CD4-positive, alpha-beta T cell treated with Interleukin-2 at 100 ng/mL for 4 hours (primary cell): ENCODE data around the gene L3MBTL2.
A peak's percentile ranks its signal among the peaks of the same experiment; 100 is the strongest.

Source experiments
- DNase-seq: peaks from one replicate; pipeline ENCODE4 v3.0.0-alpha.2; 2020; ENCODE audit warnings: low spot score

The L3MBTL2 gene

DNA sequence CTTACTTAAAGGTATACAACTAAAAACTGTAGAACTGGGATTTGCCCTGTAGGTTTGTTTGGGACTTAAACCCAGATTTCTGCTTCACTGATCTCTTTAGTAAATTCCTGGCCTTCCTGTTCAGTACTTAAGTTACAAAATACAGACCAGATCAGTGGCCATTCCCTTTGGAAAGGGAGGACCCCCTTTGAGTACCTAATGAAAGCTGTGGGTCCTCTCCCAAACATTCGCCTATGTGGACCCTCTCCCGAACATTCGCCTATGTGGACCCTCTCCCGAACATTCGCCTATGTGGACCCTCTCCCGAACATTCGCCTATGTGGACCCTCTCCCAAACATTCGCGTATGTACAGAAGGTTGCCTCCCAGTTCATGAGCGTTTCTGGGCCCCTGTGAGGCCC, 10.3 kb downstream of the L3MBTL2 start:
- no peak for DNase-seq

DNA sequence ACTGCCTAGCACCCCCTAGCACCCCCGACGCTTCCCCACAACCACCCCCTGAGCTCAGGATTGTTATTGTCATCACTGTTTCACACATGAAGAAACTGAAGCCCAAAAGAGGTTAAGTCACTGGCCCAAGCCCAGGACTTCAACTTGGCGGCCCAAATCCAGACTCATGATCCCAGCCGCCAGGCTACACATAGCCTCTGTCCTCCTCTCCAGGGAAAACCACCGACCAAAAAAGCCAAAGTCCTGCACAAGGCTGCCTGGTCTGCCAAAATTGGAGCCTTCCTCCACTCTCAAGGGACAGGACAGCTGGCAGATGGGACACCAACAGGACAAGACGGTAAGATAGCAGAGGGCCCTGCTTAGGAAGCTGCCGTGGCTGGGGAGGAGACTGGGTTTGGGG, 10.8 kb downstream of the L3MBTL2 start:
- no peak for DNase-seq

DNA sequence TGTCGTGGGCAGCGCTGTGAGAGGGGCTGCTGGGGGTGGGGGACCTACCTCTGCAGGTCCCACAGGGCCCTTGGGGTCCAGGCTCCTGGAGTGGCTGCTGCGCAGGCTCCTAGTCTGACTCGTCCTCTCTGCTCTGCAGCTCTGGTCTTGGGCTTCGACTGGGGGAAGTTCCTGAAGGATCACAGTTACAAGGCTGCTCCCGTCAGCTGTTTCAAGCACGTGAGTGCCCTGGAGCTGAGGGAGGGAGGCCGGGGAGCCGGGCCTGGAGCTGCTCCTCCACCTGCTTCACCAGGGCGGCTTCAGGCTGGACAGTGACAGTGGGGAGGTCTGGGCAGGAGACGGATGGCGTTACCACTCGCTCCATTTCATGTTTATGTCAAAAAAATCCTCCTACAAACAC, 11.9 kb downstream of the L3MBTL2 start:
- DNase-seq = no peak

DNA sequence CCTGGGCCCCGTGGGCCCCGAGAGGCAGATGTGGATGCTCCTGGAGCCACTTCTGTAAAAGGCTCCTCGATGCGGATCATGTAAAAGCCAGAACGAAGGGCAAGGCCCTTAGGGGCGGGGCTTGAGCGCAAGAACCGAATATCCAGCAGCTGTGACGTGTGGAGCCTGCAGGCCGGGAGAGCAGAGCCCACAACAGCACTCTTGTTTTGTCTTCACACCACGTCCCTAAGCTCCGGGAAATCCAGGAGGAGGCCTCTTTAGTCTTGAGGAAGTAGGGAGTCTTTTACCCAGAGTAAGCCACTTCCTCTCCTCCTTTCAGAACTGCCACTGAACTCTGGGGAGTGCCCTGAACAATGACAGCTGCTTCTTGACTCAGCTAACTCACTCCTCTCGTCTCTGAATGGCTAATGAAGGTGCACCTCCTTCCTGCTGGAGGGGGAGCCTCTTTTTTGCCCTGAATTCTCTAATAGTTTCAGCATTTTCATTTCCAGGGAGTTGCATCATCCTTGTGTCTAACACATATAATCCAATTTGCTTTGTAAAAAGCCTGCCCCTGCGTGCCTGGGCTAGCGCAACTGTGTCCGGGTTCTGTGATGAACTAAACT, 12.5 kb downstream of the L3MBTL2 start:
- peak; percentile 37 for DNase-seq

DNA sequence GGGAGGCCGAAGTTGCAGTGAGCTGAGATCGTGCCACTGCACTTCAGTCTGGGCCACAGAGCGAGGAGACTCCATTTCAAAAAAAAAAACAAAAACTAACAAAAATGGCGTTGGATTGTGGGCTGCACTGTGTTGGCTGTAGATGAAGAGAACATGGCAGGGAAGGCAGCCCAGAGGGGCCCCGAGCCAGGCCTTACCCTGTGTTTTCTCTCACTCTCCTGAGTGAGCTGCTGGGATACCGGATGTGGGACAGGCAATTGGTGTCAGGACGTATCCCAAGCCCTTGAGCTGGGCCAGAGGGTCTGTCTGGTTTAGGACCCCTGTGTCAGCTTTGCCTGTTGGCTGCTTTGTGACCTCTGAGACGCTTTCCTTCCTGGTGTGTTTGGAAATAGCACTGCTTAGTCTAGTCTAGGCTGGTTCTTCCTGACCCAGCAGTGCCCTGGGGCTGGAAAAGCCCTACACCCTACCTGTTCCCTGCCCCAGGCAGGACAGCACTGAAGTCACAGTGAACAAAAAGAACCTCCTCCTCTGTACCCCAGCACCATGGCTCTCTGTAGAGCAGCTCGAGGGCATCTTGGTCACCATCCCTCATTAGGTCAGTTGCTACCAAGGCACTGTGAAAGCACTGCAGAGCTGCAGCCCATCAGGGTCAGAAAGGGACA, 17.9 kb downstream of the L3MBTL2 start:
- DNase-seq = no peak

DNA sequence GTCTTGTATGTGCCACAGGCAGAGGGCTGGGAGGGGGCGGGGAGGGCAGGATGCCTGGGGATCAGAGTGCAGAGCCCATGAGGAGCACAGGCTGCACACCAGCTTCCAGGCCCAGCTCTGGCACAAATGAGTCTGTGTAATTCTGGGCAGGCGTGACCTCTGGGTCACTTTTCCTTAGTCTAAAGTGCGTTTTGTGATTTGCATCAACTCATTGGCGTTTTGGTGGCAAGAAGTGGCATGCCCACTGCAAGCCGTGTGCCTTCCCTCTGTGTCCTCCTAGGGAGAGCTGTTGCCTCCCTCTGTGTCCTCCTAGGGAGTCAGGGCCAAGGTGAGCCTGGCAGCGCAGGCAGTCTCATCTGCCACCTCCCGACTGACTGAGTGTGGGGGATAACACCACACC, 18.4 kb downstream of the L3MBTL2 start:
- no peak for DNase-seq

DNA sequence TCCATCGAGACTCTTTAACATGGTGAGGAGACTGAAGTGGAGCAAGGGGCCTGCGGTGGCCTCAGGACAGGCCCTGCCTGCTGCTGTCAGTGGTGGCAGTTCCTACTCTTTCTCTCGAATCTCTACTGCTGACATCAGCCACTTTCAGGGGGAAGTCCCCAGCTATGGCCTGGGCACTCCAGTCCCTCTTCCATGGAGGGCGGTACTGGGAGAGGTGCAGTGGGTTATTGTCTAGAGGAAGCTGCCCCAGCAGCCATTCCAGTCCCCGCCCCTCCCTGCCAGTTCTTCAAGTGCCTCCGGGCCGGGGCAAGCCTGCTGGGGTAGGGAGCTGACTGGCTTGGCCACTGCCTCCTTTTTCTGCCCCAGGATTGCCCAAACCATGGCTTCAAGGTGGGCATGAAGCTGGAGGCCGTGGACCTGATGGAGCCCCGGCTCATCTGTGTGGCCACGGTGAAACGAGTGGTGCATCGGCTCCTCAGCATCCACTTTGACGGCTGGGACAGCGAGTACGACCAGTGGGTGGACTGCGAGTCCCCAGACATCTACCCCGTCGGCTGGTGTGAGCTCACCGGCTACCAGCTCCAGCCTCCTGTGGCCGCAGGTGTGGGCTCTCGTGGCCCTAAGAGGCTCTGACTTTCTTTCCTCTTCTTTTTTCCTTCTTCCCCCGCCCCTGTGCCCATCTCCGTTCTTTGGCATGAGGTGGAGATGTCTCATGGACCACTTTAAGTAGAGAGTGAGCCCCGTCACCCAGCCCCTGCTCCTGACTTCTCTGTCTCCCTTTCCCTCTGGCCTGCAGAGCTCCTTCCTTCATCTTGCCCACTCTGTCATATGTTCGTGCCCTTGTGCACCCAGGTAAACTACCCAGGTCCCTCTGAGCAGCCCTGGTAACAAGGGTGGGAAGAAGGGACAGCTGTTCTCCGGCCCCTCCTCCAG, 21.9 kb downstream of the L3MBTL2 start:
- no peak for DNase-seq

DNA sequence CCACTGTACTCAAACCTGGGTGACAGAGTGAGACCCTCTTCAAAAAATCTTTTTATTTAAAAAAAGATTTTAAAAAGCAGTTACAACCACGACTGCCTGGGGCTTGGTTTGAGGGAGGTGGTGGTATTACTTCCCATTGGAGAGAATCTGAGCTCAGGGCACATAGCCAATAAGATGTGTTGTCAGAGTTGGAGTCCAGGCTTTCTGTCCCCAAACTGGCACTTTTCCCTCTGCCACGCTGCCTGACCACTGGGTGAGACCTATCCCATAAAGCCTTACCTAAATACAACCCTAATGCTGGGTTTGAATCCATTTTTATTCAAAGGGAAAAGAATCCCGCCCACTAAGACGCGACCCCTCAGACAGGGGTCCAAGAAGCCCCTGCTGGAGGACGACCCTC, 24.1 kb downstream of the L3MBTL2 start:
- DNase-seq = no peak

DNA sequence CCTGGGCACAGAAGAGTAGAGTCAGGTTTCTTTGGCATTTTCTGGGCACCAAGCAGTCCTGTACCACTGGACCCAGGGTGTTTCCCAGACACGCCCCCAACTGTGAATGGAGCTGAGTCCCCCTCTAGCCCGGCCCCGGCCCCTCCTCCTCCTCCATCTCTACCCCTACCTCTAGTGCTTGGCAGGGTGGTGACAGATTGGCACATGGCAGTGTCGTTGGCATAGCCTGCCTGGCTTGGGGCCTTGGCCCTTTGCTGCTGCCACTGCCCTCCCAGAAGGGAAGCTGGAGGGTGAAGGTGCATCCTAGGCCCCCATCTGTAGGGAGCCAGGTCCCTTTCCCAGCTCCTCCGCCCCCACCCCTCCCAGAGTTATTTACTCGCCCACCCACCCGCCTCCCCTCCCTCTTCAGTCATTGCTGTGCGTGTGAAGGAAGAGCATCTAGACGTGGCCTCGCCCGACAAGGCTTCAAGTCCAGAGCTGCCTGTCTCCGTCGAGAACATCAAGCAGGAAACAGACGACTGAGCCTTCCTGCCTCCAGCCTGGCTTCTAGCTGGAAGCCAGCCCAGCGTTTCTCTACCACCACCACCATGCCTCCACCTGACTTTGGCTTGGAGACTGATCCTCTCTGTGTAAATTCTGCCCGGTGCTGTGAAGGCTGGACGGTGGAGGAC, 24.8 kb downstream of the L3MBTL2 start:
- no peak for DNase-seq

DNA sequence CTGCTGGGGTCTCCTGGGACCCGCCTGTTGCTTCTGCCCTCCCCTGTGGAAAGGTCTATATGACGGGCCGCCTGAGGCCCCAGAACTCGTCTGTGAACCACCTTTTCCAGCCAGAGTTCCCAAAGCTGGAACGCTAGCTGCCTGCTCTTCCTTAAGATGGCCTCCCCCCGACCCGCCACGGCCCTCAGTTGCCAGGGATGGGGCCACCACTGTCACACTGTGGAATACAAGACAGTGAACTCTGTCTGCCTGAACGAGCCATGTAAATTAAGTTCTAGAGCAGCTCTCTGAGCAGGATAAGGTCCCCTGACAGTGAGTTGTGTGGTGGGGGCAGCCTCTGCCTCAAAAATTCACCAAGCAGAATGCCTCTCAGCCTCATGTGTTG, 25.3 kb downstream of the L3MBTL2 start:
- no peak for DNase-seq

DNA sequence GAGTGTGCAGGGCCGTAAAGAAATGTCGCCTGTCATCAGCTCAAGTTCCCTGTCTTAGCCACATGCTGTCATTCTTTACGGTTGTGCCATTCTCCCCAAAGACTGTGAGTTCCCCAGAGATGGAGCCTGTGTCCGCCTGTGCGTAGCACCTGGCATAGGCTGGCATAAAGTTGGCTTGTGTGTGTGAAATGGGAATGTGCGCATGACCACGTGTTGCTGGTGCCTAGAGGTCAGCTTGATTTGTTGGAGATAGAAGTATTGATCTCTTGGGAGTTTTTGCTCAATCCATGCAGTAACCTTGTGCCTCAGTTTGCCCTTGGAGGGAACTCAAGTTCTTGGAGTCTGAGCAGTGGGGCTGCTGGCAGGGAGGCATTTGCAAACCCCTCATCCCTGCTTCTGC, 26.3 kb downstream of the L3MBTL2 start:
- DNase-seq = no peak

DNA sequence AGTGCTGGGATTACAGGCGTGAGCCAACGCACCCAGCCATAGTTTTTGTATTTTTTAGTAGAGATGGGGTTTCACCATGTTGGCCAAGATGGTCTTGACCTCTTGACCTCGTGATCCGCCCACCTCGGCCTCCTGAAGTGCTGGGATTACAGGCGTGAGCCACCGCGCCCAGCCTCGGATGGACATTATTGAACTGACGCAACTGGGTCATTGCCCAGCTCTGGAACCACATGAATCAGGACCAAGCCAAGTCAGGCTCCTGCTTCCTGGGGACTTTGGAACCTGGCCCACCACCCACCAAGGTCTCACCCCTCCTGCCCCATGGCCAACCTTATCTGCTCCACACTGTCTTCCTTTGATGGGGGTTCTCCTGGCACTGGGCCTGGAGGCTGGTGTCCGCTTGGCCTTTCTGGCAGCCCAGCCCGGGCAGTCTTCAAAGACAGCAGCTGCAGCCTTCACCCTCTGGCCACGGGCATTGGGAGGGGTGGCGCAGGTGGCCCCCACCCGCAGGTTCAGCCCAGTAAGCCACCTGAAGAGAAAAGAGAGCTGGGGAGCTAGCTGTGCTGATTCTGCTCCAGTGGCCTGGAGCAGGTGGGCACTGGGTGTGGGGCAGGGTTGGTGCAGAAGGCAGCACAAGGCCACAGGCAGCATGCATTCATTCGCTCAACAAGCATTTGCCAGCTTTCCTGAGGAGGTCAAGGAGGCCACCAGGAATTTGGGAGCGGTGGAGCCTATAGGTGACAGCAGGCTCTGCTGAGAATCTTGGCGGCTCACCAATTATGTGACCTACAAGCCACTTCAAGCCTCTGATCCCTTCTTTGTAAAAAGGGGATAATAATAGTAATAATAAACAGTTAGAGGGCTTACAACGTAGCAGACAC, 29.9 kb downstream of the L3MBTL2 start:
- DNase-seq = no peak

DNA sequence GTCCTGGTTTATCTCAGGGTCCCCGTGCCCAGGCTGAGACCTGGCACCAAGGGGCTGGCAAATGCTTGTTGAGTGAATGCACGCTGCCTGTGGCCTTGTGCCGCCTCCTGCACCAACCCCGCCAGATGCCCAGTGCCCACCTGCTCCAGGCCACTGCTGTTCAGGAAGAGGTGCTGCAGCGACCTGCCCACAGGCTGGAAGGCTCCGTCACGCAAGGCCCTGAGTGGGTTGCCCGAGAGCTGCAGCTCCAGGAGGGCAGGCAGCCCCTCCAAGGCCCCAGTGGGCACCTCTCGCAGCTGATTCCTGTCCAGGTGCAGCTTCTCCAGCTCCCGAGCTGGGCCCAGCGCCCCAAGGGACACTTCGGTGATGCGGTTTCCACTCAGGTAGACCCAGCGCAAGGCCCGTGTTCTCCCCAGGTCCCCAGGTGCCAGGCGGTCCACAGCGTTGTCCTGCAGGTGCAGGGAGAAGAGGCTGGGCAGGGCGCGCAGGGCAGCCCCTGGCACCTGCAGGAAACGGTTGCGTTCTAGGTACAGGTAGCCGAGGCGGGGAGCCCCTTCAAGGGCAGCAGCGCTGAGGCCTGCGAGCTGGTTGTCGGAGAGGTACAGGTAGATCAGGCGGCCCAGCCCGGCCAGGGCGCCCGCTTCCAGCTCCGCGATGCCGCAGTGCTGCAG, 32.1 kb downstream of the L3MBTL2 start:
- no peak for DNase-seq

DNA sequence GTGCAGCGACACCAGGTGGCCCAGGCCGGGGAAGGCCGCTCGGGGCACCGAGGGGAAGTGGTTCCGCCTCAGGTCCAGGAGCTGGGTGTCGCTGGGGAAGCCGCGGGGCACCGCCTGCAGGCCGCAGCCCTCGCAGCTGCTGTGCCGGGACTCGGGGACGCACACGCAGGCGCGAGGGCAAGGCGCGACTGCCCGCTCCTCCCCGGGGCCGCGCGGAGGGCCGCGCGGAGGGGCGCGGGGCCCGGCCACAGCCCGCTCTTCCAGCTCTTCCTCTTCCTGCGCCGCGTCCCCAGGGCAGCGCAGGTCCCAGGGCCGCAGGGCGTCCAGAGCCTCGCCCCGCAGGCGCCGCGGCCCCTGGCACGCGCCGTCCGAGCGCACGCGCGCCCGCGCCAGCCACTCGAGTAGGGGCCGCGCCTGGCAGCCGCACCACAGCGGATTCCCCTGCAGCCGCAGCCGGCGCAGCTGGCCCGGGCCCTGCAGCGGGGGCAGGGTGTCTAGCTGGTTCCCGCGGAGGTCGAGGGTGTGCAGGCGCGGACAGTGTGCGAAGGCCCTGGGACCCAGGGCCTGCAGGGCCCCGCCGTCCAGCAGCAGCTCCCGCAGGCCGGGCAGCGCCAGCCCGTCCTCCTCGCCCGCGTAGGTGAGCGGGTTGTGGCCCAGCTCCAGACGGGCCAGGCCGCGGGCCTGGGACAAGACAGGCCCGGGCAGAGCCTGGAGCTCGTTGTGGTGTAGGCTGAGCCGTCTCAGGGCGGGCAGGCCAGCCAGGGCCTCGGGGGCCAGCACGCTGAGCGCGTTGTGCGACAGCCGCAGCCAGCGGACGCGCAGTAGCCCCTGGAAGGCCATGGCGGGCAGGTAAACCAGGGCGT, 32.8 kb downstream of the L3MBTL2 start:
- DNase-seq = peak; percentile 79

DNA sequence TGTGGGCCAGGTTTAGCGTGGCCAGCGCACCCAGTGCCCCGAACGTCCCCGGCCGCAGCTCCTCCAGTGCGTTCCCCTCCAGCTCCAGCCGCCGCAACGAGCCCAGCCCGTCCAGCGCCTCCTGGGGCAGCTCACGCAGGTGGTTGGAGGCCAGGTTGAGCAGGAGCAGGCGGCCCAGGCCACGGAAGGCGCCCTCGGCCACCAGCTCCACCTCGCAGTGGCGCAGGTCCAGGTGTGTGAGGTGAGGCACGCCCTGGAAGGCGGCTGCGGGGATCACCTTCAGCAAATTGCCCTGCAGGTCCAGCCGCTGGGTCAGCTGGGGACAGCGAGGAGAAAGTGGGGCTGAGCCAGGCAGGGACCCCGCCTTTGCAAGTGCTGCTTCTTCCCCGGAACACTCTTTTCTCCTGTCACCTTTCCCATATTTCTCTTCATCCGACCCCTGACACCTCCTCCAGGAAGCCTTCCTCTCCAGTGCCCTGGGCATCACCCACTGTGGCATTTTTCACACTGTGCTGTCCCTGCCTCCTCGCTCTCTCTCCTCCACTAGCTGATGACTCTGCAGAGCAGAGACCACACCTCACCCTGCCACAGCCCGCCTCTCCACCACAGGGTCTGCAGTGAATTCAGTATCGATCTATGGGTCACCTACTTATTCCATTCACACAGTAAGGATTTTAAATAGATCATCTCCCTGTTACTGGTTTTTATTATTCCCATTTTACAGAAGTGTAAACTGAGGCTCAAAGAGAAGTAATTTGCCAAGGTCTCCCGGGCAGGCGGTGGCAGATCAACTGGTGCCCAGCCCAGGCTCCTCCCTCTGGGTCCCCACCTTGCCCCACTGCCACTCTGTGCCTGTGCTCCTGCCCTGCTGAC, 33.7 kb downstream of the L3MBTL2 start:
- DNase-seq = no peak

DNA sequence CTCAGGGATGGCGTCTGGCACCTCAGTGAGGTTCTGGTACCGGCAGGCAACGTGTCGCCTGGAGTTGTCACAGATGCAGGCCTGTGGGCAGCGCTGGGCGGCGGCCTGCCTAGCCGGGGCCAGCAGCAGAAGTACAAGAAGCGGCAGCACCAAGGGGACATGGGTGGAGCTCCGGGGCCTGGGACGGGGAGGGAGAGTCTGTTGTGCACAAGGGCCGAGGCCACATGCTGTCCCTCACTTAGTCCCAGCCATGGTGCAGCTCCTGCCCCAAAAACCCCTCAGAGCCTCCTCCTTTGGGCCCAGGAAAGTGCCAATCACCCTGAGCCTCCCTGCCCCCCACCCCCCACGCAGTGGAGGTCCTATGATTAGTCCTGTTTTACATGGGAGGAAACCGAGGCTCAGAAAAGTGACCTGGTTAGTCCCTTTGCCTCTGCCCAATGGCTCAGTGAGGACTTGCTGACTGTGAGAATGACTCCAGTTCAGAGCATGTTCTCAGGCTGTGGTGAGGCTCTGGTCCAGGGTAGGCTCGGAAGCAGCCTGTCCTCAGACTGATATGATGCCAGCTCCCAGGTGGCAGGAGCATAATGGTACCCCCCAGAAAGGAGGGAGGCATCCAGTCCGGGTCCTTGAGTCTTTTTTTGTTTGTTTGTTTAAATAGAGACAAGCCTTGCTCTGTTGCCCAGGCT, 34.5 kb downstream of the L3MBTL2 start:
- no peak for DNase-seq

DNA sequence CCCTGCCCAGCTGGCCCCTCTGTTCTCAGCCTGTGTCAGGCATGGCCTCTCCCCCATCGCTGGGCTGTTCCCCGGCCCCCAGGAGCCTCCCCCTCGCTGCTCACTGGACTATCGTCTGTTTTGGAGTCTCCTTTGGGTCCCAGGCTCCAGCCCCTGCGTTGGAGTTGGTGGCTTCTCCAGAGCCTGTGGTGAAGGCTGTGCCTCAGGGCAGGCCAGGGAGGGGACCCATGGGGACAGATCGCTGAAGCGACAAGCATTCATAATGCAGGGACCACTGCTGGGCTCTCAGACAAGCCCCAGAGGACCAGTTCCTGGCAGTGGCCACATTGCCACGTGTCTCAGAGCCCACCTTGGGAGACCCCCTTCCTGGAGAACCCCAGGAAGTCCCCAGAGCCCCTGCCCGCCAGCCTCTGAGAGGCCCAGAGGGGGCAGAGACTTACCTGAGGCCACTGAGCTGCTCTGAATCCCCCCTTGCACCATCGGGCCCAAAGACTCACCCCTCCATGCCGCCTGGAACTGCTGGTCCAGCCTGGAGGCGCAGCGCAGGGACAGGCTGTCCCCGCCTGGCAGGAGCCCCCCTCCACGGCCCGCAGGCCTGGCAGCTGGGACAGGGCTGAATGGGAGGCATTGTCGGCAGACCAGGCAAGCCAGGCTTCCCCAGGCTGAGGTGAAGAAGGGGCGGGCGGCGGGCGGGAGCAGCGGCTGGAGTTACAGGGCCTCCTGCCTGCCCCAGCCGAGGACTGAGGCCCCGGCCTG, 35.4 kb downstream of the L3MBTL2 start, which contains the start of gene CHADL:
Gene CHADL, minus strand, starts transcription at position 555 of the 756 bp plus-strand sequence. Its CDS starts 50 bp downstream, at position 505.
- no peak for DNase-seq
